Esophagus muscularis mucosa (tissue), 4 donors: ENCODE measurements around the gene HSPB1.

Experiments used
- CTCF ChIP-seq, 3 experiments: fragments of 200-600 bp in 2 of 3; fragments of 450-650 bp in 1 of 3; sonication (generic) in 2 of 3; IDR thresholded peaks; one replicate each; pipeline ENCODE4 v1.5.1; 2017 to 2019; ENCODE audit warnings: antibody characterized with exemption in 3 of 3, mild to moderate bottlenecking in 2 of 3, moderate library complexity in 1 of 3
- EP300 ChIP-seq: sonication (generic); formaldehyde crosslinking; IDR thresholded peaks from one replicate; pipeline ENCODE4 v1.6.1; 2017; ENCODE audit warnings: antibody characterized with exemption
- POLR2A ChIP-seq: fragments of 450-650 bp; IDR thresholded peaks from one replicate; pipeline ENCODE4 v1.6.1; 2017; ENCODE audit warnings: antibody characterized with exemption, moderate library complexity, mild to moderate bottlenecking, low read depth
- POLR2AphosphoS5 ChIP-seq, 2 donors: sonication (generic); formaldehyde crosslinking; IDR thresholded peaks; one replicate each; pipeline ENCODE4 v1.6.1; 2017; ENCODE audit warnings: antibody characterized with exemption in 2 of 2

DNA sequence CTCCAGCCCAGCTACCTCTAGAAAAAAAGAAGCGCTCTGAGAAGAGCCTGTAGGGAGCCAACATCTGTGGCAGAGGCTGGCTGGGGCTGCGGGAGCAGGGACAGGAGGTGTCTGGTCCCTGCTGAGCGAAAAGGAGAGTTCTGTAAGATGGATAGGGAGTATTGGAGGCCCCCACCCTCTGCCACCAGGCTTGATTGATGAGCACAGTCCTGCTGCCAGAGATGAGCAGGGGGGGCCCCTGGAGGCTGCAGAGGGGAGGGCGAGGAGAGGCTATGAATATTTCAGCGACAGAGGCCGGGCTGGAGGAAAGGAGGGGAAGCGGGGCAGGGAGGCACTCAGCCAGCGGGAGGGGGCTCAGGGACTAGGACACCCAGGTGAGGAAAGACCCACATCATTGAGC, 44.5 kb upstream of the HSPB1 start:
- no peak for TF ChIP-seq CTCF (IDR thresholded peaks at IDR 0.05)
- no peak for TF ChIP-seq POLR2AphosphoS5 (IDR thresholded peaks at IDR 0.05)
- TF ChIP-seq POLR2A: no peak
- no peak for TF ChIP-seq EP300
